Stomach (tissue), 4 donors: Measurements from ENCODE around the gene RGS6.

Source experiments
- POLR2A ChIP-seq, 4 donors: fragments of 450-650 bp; IDR thresholded peaks; one replicate each; pipeline ENCODE4 v1.6.1; 2016; ENCODE audit warnings: antibody characterized with exemption in 4 of 4, control low read depth in 2 of 4, mild to moderate bottlenecking in 1 of 4, moderate library complexity in 1 of 4
- TF ChIP-seq, protein P1 (sequence below), 7 experiments: fragments of 450-650 bp in 4 of 7; fragments of 200-600 bp in 3 of 7; sonication (generic) in 3 of 7; IDR thresholded peaks; one replicate each; pipeline ENCODE4 v1.5.1; 2016 to 2019; ENCODE audit warnings: antibody characterized with exemption in 7 of 7, control low read depth in 2 of 7, mild to moderate bottlenecking in 1 of 7

DNA sequence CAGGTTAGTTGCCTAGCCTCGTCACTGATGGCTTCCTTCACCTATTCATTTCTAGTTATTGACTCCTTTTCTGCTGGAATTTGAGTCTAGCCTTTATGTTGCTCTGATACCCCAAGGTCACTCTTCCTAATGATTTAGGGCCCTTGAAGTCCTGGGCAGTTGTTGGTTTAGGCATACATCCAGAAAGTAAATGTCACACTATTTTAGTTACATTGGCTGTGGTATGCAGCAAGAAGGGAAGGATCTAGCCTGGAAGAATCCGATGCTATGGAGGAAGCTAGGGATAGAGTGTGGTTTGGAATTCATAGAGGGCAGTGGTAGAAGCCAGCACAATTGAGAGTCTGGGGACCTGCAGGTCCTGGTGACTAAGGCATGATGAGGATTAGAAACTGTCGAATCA lies 38.0 kb downstream of the RGS6 start:
- TF ChIP-seq POLR2A (IDR thresholded peaks at IDR 0.05) = no peak
- TF ChIP-seq, protein P1, sequence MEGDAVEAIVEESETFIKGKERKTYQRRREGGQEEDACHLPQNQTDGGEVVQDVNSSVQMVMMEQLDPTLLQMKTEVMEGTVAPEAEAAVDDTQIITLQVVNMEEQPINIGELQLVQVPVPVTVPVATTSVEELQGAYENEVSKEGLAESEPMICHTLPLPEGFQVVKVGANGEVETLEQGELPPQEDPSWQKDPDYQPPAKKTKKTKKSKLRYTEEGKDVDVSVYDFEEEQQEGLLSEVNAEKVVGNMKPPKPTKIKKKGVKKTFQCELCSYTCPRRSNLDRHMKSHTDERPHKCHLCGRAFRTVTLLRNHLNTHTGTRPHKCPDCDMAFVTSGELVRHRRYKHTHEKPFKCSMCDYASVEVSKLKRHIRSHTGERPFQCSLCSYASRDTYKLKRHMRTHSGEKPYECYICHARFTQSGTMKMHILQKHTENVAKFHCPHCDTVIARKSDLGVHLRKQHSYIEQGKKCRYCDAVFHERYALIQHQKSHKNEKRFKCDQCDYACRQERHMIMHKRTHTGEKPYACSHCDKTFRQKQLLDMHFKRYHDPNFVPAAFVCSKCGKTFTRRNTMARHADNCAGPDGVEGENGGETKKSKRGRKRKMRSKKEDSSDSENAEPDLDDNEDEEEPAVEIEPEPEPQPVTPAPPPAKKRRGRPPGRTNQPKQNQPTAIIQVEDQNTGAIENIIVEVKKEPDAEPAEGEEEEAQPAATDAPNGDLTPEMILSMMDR (IDR thresholded peaks at IDR 0.05) = no peak
